HEK293 (cell line): ENCODE results near the gene CYP26A1.

ENCODE experiments used
- ZNF10 ChIP-seq: fragments of 450-650 bp; formaldehyde crosslinking; IDR thresholded peaks from 2 replicates; pipeline ENCODE4 v1.5.1; 2017; ENCODE audit warnings: missing biosample characterization, missing genetic modification characterization
- ZNF514 ChIP-seq: fragments of 450-650 bp; formaldehyde crosslinking; IDR thresholded peaks from 2 replicates; pipeline ENCODE4 v1.5.1; 2016; ENCODE audit warnings: missing biosample characterization, missing genetic modification characterization
- ZNF580 ChIP-seq: fragments of 450-650 bp; formaldehyde crosslinking; IDR thresholded peaks from 2 replicates; pipeline ENCODE4 v1.5.1; 2016; ENCODE audit warnings: missing biosample characterization, missing genetic modification characterization

- TF ChIP-seq ZNF580 (tag by site-specific recombination) (no peak), ZNF10 (no peak), ZNF514 (tag by site-specific recombination) (no peak)
Observed at GRCh38 chr10:93115661-93116383, 42.1 kb downstream of the CYP26A1 start.
